ENCODE data around the gene DISC1. TPM values are rescaled to one million over a fixed set of nuclear protein-coding genes. Genes with fewer than 3 reads are reported as not detected.

Gene DISC1
- total RNA-seq, 1 experiment from 2014 or later: 1.8 TPM

GRCh38 chr1:232012773-232013386 lies 386.3 kb downstream of the DISC1 start:
- POLR2A ChIA-PET: no interaction called here
- CTCF ChIA-PET: no interaction called here

GRCh38 chr1:232014941-232015340 lies 388.4 kb downstream of the DISC1 start:
- H3K36me3 ChIP-seq (ENCODE audit: control insufficient read depth in 1 of 2, insufficient read depth in 2 of 2, low read length in 2 of 2): no peaks in the 10 kb centered on the region
- H3K4me3 ChIP-seq (replicated peaks in 1 of 2; ENCODE audit: low read depth in 1 of 2, low read length in 2 of 2): no peak overlapping the region
- no peaks in the 10 kb centered on the region for H3K4me1 ChIP-seq (ENCODE audit: control insufficient read depth in 1 of 2, insufficient read depth in 2 of 2, low read length in 2 of 2)
- H4K20me1 ChIP-seq (ENCODE audit: insufficient read depth): no peaks in the 10 kb centered on the region
- intact Hi-C loops (cut with micrococcal nuclease): no loop called here
- no peak overlapping the region for H3K9ac ChIP-seq (ENCODE audit: low read length)
- H2AFZ ChIP-seq (ENCODE audit: low read depth, low read length, poor library complexity, severe bottlenecking): no peak overlapping the region
- peaks cover 17% of the 10 kb centered on the region; the same call in 1 of the 2 replicates for H3K27me3 ChIP-seq (ENCODE audit: insufficient read depth, low read length)
- POLR2A ChIA-PET: no interaction called here
- CTCF ChIA-PET: no interaction called here
- no peaks in the 10 kb centered on the region for H3K79me2 ChIP-seq (ENCODE audit: insufficient read depth, low read length)
- no peaks in the 10 kb centered on the region for H3K9me3 ChIP-seq (ENCODE audit: control insufficient read depth in 1 of 2, insufficient read depth in 1 of 2, low read depth in 1 of 2, low read length in 2 of 2)
- DNase-seq (ENCODE audit: low read depth, low spot score): no peak
- BruUV-seq (replicated peaks): no TSS peak
- RAD21 ChIA-PET (ENCODE audit: low non-redundant PET in 1 of 2, low total read pairs in 2 of 2, uncharacterized antibody in 2 of 2, unreplicated experiment in 2 of 2): no interaction called here
- H3K4me2 ChIP-seq (ENCODE audit: low read length): no peak overlapping the region
- no peak for ATAC-seq
- H3K27ac ChIP-seq (ENCODE audit: low read depth, low read length): no peak overlapping the region
- H3K9me2 ChIP-seq (ENCODE audit: insufficient read depth): no peaks in the 10 kb centered on the region
- no peak for TF ChIP-seq EZH2 (IDR thresholded peaks at IDR 0.05)
- no peak for TF ChIP-seq ATF3 (IDR thresholded peaks at IDR 0.05)
- TF ChIP-seq POLR2A (IDR thresholded peaks at IDR 0.05; ENCODE audit: borderline replicate concordance, extremely low read depth, insufficient read depth, insufficient read length): no peak
- TF ChIP-seq SP1 (IDR thresholded peaks at IDR 0.05; ENCODE audit: low read depth): no peak
- TF ChIP-seq SIN3A (IDR thresholded peaks at IDR 0.05; ENCODE audit: low read depth): no peak
- no peak for TF ChIP-seq MAX (IDR thresholded peaks at IDR 0.05)
- no peak for TF ChIP-seq CEBPB (IDR thresholded peaks at IDR 0.05; ENCODE audit: low read depth)
- TF ChIP-seq, protein P1, sequence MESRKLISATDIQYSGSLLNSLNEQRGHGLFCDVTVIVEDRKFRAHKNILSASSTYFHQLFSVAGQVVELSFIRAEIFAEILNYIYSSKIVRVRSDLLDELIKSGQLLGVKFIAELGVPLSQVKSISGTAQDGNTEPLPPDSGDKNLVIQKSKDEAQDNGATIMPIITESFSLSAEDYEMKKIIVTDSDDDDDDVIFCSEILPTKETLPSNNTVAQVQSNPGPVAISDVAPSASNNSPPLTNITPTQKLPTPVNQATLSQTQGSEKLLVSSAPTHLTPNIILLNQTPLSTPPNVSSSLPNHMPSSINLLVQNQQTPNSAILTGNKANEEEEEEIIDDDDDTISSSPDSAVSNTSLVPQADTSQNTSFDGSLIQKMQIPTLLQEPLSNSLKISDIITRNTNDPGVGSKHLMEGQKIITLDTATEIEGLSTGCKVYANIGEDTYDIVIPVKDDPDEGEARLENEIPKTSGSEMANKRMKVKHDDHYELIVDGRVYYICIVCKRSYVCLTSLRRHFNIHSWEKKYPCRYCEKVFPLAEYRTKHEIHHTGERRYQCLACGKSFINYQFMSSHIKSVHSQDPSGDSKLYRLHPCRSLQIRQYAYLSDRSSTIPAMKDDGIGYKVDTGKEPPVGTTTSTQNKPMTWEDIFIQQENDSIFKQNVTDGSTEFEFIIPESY (IDR thresholded peaks at IDR 0.05; ENCODE audit: extremely low read depth, insufficient replicate concordance, low read length): no peak
- no peak for TF ChIP-seq TCF7L2 (IDR thresholded peaks at IDR 0.05; ENCODE audit: borderline replicate concordance, extremely low read depth, insufficient read depth, insufficient read length)

More at GRCh38 chr1:232012773-232013386, 386.3 kb downstream of the DISC1 start:
- H3K9me2 ChIP-seq (ENCODE audit: insufficient read depth): no peaks in the 10 kb centered on the region
- no peak overlapping the region for H3K9ac ChIP-seq (ENCODE audit: low read length)
- no peak overlapping the region for H3K4me2 ChIP-seq (ENCODE audit: low read length)
- no peaks in the 10 kb centered on the region for H3K9me3 ChIP-seq (ENCODE audit: control insufficient read depth in 1 of 2, insufficient read depth in 1 of 2, low read depth in 1 of 2, low read length in 2 of 2)
- peaks cover 8% of the 10 kb centered on the region; the same call in 1 of the 2 replicates for H3K27me3 ChIP-seq (ENCODE audit: insufficient read depth, low read length)
- RAD21 ChIA-PET (ENCODE audit: low non-redundant PET in 1 of 2, low total read pairs in 2 of 2, uncharacterized antibody in 2 of 2, unreplicated experiment in 2 of 2): no interaction called here
- no peak overlapping the region for H2AFZ ChIP-seq (ENCODE audit: low read depth, low read length, poor library complexity, severe bottlenecking)
- no peaks in the 10 kb centered on the region for H4K20me1 ChIP-seq (ENCODE audit: insufficient read depth)
- TF ChIP-seq CEBPB (IDR thresholded peaks at IDR 0.05; ENCODE audit: low read depth) (no peak), POLR2A (IDR thresholded peaks at IDR 0.05; ENCODE audit: borderline replicate concordance, extremely low read depth, insufficient read depth, insufficient read length) (no peak), FOSL1 (IDR thresholded peaks at IDR 0.05; ENCODE audit: low read depth) (no peak), ATF3 (IDR thresholded peaks at IDR 0.05) (no peak), EZH2phosphoT487 (IDR thresholded peaks at IDR 0.05; ENCODE audit: borderline replicate concordance) (no peak), ZFX (IDR thresholded peaks at IDR 0.05) (no peak), ELF1 (IDR thresholded peaks at IDR 0.05; ENCODE audit: borderline replicate concordance, low read depth) (no peak)
- TF ChIP-seq, protein P1 (IDR thresholded peaks at IDR 0.05; ENCODE audit: extremely low read depth, insufficient replicate concordance, low read length): no peak
- H3K79me2 ChIP-seq (ENCODE audit: insufficient read depth, low read length): no peaks in the 10 kb centered on the region
- BruUV-seq (replicated peaks): no TSS peak
- no peak overlapping the region for H3K27ac ChIP-seq (ENCODE audit: low read depth, low read length)
- ATAC-seq (no peak), DNase-seq (ENCODE audit: low read depth, low spot score) (no peak)
- no peak overlapping the region for H3K4me3 ChIP-seq (replicated peaks in 1 of 2; ENCODE audit: low read depth in 1 of 2, low read length in 2 of 2)
- H3K4me1 ChIP-seq (ENCODE audit: control insufficient read depth in 1 of 2, insufficient read depth in 2 of 2, low read length in 2 of 2): no peaks in the 10 kb centered on the region
- intact Hi-C loops (cut with micrococcal nuclease): no loop called here
- H3K36me3 ChIP-seq (ENCODE audit: control insufficient read depth in 1 of 2, insufficient read depth in 2 of 2, low read length in 2 of 2): no peaks in the 10 kb centered on the region
